GM12864 (cell line): ENCODE data around the gene TIGD6.

Experiments used
- DNase-seq: peaks from one replicate; pipeline ENCODE4 v3.0.0-alpha.2; 2011; ENCODE audit warnings: low read depth
- H3K4me3 ChIP-seq: 2 replicates; pipeline ENCODE4 v1.5.1; 2011; ENCODE audit warnings: mild to moderate bottlenecking, low read depth, low read length, control low read depth
- TF ChIP-seq, protein P1 (sequence below): IDR thresholded peaks from 2 replicates; pipeline ENCODE4 v1.5.1; 2011; ENCODE audit warnings: low read depth, mild to moderate bottlenecking, moderate library complexity, low read length, control low read depth, inconsistent platforms; ENCODE audit errors: missing control alignments

TIGD6 gene

GRCh38 chr5:150000256-150000989 is at the start of gene TIGD6, which contains the start of gene HMGXB3:
Gene TIGD6, minus strand, starts transcription at chr5:150000654. Its CDS starts 4,306 bp downstream, at chr5:149996348.
Gene HMGXB3, plus strand, starts transcription at chr5:150000739. Its CDS starts 4,114 bp downstream, at chr5:150004853.
- H3K4me3 ChIP-seq, result peak within 1 kb of the TSS; percentile 92
- DNase-seq, result peak; percentile 93
- TF ChIP-seq, protein P1, sequence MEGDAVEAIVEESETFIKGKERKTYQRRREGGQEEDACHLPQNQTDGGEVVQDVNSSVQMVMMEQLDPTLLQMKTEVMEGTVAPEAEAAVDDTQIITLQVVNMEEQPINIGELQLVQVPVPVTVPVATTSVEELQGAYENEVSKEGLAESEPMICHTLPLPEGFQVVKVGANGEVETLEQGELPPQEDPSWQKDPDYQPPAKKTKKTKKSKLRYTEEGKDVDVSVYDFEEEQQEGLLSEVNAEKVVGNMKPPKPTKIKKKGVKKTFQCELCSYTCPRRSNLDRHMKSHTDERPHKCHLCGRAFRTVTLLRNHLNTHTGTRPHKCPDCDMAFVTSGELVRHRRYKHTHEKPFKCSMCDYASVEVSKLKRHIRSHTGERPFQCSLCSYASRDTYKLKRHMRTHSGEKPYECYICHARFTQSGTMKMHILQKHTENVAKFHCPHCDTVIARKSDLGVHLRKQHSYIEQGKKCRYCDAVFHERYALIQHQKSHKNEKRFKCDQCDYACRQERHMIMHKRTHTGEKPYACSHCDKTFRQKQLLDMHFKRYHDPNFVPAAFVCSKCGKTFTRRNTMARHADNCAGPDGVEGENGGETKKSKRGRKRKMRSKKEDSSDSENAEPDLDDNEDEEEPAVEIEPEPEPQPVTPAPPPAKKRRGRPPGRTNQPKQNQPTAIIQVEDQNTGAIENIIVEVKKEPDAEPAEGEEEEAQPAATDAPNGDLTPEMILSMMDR, result no peak

GRCh38 chr5:150046031-150046430 is 45.6 kb upstream of the TIGD6 start:
- TF ChIP-seq, protein P1, result no peak
- H3K4me3 ChIP-seq, result no peak overlapping the region
- DNase-seq, result no peak

GRCh38 chr5:150045549-150045948 is 45.1 kb upstream of the TIGD6 start:
- no peak for DNase-seq
- H3K4me3 ChIP-seq, result no peak overlapping the region
- TF ChIP-seq, protein P1, result peak; percentile 26

DNA sequence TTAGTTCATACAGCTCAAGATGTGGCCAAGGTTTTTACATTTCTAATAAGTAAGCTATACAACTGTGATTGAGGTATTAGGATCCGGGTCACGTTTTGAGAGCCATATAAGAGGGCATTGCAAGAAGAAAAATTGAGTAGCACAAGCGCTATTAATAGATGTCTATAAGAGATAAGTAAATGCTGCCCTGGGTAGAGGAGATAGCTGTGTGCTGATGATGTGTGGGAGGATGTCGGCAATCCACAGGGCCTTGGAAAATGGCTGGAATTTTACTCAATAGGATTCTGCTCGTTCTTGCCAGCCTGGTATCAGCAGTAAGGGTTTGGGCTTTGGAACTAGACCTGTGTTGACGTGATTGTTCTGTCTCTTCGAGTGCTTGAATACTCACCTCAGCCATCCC is 44.3 kb upstream of the TIGD6 start:
- H3K4me3 ChIP-seq, result no peak overlapping the region
- TF ChIP-seq, protein P1, result no peak
- no peak for DNase-seq

DNA sequence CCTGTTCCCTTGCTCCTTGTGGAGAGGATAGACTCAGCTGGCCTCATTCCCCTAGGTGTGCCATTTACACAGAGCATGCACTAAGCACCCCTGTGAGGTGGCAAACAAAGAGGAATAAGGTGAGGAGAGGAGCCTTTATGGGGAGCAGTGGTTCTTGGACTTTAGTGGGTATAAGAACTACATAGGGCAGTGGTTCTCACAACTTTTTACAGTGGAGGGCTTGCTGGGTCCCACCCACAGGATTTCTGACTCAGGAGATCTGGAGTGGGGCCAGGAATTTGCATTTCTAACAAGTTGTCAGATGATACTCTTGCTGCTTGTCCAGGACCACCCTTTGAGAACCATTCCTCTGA is 43.9 kb upstream of the TIGD6 start:
- TF ChIP-seq, protein P1, result no peak
- DNase-seq, result no peak
- no peak overlapping the region for H3K4me3 ChIP-seq

- TF ChIP-seq, protein P1, result no peak
- H3K4me3 ChIP-seq, result no peak overlapping the region
- no peak for DNase-seq
These were observed 43.3 kb upstream of the TIGD6 start for GRCh38 chr5:150043657-150044328.
